Activated T-helper 1 cell treated with Interleukin-2 at 50 U/mL for 16 hours (primary cell): Measurements from ENCODE around the gene GAN.
"Not testable (repeated sequence)": the region's sequence is repeated elsewhere in the genome, so short reads cannot be mapped to it uniquely, and the experiment has no call there.

Experiments used
- DNase-seq: peaks from one replicate; pipeline ENCODE4 v3.0.0-alpha.2; 2020; ENCODE audit warnings: low read depth

Gene GAN

GRCh38 chr16:81397879-81398520 lies 83.2 kb downstream of the GAN start:
- no peak for DNase-seq

- DNase-seq = no peak
These were observed 85.1 kb downstream of the GAN start for GRCh38 chr16:81399909-81400308.

DNA sequence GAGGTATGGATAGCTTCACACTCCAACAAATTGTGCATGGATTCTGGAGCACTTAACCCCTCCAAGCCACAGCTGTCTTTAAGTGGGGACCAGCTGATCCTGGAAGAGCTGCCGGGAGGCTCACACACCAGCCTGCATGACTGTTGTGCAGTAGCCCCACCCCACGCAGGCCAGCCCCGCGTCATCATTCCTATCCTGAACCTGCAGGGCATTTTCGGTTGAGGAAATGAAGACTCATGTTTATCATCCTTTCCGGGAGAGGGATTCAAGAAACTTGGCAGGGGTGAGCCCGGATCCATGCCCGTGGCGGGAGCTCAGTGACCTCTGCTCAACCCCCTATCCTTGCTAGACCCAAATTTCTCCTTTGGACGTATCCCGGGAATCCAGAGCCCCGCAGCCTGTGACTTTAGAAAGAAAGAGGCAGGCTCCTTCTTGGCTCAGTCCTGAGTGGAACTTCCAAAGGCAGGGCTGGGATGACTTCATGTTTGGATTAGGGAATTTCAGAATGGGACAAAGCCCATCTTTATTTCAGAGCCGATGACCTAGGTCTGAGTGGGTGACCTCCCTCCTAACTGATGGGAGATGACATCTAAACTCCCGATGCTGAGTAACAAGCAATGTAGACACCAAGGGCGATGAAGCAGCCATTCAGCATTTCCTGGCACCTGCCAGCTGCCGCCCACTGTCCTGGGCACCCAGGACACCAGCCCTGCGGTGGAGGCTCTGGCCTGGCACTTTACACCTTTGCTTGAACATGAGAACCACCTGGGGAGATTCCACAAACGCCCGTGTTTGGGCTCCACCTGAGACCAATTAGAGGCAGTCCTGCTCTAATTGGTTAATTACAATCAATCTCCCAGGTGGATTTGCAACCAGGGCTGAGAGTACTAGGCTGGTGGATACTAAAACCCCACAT lies 86.5 kb downstream of the GAN start:
- no peak for DNase-seq

- DNase-seq = no peak
These were observed 88.4 kb downstream of the GAN start for GRCh38 chr16:81403208-81403600.

DNA sequence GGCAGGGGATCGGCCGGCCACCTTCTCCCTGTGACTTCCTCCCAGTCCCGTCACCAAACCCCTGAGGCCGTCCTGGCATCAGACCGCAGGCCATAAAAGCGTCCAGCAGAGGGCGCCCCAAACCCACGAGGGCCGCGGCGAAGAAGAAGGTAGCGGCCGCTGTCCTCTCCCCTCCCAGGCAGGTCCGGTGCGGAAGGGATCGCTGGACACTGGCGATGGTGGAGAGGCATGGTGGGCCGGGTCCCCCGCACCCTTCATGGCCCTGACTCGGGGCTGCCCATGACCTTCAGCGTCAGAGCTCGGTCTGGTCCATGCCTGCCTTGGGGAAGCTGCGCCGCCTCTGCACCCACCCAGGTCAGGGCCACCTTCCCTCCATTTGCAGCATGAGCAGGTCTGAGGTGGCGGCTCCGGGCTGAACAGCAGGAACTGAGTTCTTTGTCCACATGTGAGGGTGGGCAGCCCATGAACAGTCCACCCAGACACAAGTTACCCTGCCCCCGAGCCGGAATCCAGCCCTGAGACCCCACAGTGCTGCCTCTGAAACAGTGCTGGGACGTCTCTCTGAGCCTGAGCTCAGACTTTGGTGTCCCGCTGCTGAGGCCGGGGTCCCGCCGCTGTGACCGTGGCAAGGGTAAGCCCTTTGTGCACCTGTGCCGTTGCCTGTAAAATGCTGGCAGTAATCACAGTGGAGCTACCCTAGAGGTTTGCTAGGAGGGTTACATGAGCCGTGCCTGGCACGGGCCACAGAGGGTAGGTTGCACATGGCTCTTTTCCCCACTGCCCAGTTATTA lies 89.0 kb downstream of the GAN start:
- DNase-seq = peak; percentile 61

- not testable (repeated sequence) for DNase-seq
These were observed 90.2 kb downstream of the GAN start for GRCh38 chr16:81405002-81405401.

GRCh38 chr16:81405702-81406113 lies 90.9 kb downstream of the GAN start:
- DNase-seq = no peak

GRCh38 chr16:81408409-81408950 lies 93.7 kb downstream of the GAN start:
- no peak for DNase-seq

DNA sequence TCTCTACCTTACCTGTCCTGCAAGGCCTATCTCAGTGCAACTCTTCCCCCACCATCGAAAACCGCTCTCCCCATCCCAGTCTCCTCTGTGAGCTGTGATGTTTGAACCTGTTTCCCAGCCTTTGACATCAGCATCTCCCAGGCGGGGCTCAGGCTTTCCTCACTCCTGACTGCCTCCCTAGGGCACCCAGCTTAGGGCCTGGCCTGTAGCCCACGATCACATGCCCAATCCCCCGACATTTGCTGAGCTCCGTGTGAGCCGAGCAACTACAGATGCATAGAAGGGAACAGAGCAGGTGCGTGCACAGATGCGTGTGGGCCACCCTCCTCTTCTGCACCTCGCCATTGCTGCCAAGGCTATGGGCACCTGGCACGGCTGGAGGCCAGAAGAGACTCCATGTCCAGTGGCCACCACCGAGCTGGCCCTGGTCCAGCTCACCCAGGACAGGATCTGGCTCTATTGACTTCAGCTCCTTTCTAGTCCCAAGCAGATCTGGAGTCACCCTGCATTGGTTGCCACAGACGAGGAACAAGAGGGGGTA lies 94.3 kb downstream of the GAN start:
- DNase-seq = no peak

GRCh38 chr16:81410643-81411293 lies 96.0 kb downstream of the GAN start:
- no peak for DNase-seq

- DNase-seq = no peak
These were observed 98.7 kb downstream of the GAN start for GRCh38 chr16:81413245-81413990.

DNA sequence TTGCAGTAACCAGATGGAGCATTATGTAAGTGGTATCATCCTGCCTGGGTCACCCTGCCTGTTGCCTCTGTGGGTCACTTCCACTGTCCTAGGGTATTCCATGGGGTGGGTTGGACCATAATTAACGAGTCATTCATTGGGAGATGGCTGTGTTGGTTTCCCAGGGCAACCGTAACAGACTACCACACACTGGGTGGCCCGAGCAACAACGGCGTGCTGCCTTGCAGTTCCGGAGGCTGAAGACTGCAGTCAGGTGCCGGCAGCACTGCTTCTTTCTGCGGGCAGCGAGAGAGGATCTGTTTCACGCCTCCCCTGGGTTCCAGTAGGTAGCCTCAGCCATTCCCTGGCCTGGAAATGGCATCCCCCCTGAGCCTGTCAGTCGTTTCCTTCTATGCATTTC lies 101.0 kb downstream of the GAN start:
- no peak for DNase-seq

GRCh38 chr16:81416749-81417148 lies 102.0 kb downstream of the GAN start:
- DNase-seq = no peak

- no peak for DNase-seq
These were observed 102.4 kb downstream of the GAN start for GRCh38 chr16:81417210-81417609.

DNA sequence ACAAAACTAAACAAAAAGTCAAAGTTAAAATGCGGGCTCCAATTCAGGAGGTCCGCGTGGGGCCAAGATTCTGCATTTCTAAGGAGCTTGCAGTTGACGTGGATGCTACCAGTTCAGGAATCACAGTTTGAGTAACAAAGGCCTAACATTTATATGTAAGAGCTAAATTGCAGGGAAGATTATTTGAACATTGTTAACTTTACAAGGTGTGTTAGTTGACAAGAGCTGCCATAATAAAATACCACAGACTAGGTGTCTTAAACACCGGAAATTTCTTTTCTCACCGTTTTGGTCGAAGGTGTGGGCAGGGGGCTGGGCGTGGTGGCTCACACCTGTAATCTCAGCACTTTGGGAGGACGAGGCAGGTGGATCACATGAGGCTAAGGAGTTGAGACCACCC lies 105.0 kb downstream of the GAN start:
- DNase-seq = no peak

DNA sequence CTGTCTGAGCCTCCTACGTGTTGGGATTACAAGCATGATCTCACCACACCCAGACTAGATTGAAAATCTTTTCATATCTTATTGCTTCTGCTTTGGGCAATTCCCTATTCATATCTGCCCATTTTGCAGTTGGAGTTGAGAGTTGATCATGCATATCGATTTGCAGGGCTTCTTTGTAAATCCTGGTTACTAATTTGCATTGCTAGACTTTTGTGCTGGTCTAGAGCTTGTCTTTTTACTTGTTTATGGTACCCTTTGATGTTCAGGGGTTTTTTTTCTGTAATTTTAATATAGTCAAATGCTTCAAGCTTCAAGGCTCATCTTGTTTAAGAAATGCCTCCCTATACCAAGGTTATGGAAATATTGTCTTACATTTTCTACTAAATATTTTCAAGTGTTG lies 106.4 kb downstream of the GAN start:
- DNase-seq = no peak

GRCh38 chr16:81421536-81421935 lies 106.8 kb downstream of the GAN start:
- no peak for DNase-seq

- not testable (repeated sequence) for DNase-seq
These were observed 107.4 kb downstream of the GAN start for GRCh38 chr16:81422153-81422552.

DNA sequence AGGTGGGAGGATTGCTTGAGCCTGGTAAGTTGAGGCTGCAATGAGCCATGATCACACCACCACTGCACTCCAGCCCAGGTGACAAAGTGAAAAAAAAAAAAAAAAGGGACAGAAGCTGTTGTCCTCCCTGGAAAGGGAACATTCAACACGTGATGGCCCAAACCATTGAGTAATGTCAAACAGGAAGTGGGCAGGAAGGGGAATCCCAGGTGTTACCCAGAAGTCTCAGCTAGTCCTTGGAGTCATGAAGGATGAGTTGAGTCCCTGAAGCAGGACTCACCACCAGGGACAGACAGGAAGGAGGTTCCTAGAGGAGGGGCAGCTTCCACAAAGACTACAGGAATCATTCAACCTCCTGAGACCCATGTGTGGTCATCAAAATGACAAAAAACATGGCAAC lies 110.0 kb downstream of the GAN start:
- DNase-seq = no peak

GRCh38 chr16:81427219-81427618 lies 112.5 kb downstream of the GAN start:
- no peak for DNase-seq

DNA sequence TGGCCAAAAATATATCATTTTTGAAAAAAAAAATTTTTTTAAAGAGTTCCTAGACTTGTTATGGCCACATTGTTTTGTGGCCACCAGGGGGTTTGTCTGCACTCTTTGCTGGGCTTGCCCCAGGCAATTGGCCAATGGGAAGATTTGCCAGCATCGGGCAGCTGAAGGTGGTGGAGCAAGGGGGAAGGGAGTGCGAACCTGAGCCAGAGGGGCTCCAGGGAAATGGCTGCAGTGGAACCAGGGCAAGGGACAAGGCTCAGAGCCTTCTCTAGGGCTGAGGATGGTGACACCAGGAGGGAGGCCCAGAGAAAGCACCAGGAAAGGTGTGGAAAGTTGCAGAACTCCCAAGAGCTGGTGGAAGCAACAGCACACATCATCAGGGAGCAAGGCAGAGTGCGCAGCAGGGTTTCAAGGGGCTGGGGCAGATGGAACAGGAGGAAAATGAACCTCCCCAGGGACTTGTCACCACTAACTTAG lies 114.3 kb downstream of the GAN start:
- no peak for DNase-seq
